ENCODE measurements around the gene TSPAN18. TPM values are rescaled to one million over a fixed set of nuclear protein-coding genes. Genes with fewer than 3 reads are reported as not detected.

Gene TSPAN18
- total RNA-seq, 1 donor, result 5.8 TPM

DNA sequence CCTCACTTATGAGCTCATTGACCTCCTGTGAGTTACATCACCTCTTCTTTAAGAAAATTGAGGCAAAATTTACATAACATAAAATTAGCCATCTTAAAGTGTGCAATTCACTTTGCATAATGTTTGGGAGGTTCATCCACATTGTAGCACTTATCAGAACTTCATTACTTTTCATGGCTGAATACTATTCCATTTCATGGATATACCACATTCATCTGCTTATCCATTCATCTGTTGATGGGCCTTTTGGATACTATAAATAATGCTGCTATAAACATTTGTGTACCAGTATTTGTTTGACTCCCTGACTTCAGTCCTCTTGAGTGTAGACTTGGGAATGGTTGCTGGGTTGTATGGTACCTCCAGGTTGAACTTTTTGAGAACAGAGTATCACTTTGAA lies 120.6 kb downstream of the TSPAN18 start:
- TF ChIP-seq, protein P1, sequence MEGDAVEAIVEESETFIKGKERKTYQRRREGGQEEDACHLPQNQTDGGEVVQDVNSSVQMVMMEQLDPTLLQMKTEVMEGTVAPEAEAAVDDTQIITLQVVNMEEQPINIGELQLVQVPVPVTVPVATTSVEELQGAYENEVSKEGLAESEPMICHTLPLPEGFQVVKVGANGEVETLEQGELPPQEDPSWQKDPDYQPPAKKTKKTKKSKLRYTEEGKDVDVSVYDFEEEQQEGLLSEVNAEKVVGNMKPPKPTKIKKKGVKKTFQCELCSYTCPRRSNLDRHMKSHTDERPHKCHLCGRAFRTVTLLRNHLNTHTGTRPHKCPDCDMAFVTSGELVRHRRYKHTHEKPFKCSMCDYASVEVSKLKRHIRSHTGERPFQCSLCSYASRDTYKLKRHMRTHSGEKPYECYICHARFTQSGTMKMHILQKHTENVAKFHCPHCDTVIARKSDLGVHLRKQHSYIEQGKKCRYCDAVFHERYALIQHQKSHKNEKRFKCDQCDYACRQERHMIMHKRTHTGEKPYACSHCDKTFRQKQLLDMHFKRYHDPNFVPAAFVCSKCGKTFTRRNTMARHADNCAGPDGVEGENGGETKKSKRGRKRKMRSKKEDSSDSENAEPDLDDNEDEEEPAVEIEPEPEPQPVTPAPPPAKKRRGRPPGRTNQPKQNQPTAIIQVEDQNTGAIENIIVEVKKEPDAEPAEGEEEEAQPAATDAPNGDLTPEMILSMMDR (IDR thresholded peaks at IDR 0.05; ENCODE audit: extremely low read depth, low read depth, low read length), result no peak
- no peaks in the 10 kb centered on the region for H3K27me3 ChIP-seq (ENCODE audit: insufficient read depth, low read length)
- H3K4me3 ChIP-seq (ENCODE audit: insufficient read depth, low read length), result no peak overlapping the region
- H3K36me3 ChIP-seq (ENCODE audit: insufficient read depth, low read length), result no peaks in the 10 kb centered on the region
- no peak for DNase-seq (ENCODE audit: insufficient read length, low spot score, missing footprints)
- peaks cover 11% of the 10 kb centered on the region for H3K4me1 ChIP-seq (ENCODE audit: insufficient read depth, low read length)
- H3K27ac ChIP-seq (ENCODE audit: low read depth, low read length), result no peak overlapping the region
- no peaks in the 10 kb centered on the region for H4K20me1 ChIP-seq (ENCODE audit: insufficient read depth, low read length)
- no peak overlapping the region for H3K4me2 ChIP-seq (ENCODE audit: insufficient read depth, low read length)
- H2AFZ ChIP-seq (ENCODE audit: low read length), result no peak overlapping the region
- H3K9me3 ChIP-seq (ENCODE audit: low read depth, low read length), result peaks cover 2% of the 10 kb centered on the region
- H3K79me2 ChIP-seq (ENCODE audit: insufficient read depth, low read length), result no peaks in the 10 kb centered on the region

DNA sequence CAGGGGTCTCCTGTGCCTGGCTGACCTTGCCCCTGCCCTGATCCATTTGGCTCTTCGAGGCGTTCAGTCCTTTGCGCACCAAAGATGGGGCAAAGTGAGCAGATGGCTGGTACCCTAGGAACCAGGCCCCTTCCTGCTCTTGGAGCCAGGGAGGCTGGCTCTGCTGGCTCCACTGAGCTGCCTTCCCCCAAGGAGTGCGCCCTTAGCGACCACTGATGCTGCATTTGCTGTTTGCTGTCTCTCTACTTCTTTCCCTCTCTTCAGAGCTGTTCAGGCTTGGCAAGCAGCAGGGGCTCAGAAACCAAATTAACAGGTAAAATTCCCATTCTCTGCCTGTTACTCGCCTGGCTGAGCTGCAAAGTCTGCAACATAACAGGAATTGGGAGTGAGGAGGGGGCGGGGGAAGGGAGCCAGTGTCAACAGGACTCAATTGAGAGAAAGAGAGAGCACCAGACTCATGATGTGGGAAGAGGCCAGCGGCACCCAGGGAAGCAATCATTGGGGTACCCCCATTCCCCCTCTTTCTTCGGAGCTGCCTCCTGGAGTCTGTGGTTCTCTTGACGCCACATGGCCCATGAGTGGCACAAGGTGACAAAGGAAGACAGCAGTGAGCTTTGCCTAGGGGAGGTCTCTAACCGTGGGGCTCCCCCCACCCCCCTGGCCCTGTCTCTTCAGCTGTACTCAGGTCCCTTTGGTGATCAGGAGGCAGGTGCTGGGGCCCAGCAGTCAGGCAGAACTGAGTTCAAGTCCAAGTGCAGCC lies 121.6 kb downstream of the TSPAN18 start:
- Histone ChIP-seq H2AFZ (ENCODE audit: low read length) (no peak overlapping the region), H3K27me3 (ENCODE audit: insufficient read depth, low read length) (no peaks in the 10 kb centered on the region), H3K4me3 (ENCODE audit: insufficient read depth, low read length) (no peak overlapping the region), H3K27ac (ENCODE audit: low read depth, low read length) (no peak overlapping the region), H3K79me2 (ENCODE audit: insufficient read depth, low read length) (no peaks in the 10 kb centered on the region), H3K36me3 (ENCODE audit: insufficient read depth, low read length) (no peaks in the 10 kb centered on the region), H3K4me1 (ENCODE audit: insufficient read depth, low read length) (peaks cover 9% of the 10 kb centered on the region), H3K9me3 (ENCODE audit: low read depth, low read length) (peaks cover 2% of the 10 kb centered on the region), H3K4me2 (ENCODE audit: insufficient read depth, low read length) (no peak overlapping the region), H4K20me1 (ENCODE audit: insufficient read depth, low read length) (no peaks in the 10 kb centered on the region)
- TF ChIP-seq, protein P1 (IDR thresholded peaks at IDR 0.05; ENCODE audit: extremely low read depth, low read depth, low read length), result no peak
- no peak for DNase-seq (ENCODE audit: insufficient read length, low spot score, missing footprints)

DNA sequence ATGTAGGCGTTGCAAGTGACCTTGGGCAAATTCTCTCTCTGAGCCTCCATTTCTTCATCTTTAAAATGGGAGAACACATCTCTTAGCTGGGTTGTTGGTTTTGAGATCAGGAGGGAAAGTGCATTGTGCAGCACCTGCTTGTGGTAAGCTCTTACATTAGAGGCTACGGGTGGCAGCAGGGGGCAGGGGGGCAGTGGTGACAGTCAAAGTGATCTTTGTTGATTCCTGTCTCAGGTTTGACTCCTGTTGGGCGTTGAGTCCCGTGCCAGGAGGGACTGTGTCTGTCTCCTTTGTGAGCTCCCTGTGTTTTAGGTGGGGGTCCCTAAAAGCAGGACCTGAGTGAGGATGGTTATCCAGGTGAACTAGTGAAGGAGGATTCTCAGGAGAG lies 122.2 kb downstream of the TSPAN18 start:
- Histone ChIP-seq H3K4me1 (ENCODE audit: insufficient read depth, low read length) (peaks cover 9% of the 10 kb centered on the region), H3K9me3 (ENCODE audit: low read depth, low read length) (peaks cover 2% of the 10 kb centered on the region), H4K20me1 (ENCODE audit: insufficient read depth, low read length) (no peaks in the 10 kb centered on the region), H3K27ac (ENCODE audit: low read depth, low read length) (no peak overlapping the region), H3K4me3 (ENCODE audit: insufficient read depth, low read length) (no peak overlapping the region), H3K27me3 (ENCODE audit: insufficient read depth, low read length) (no peaks in the 10 kb centered on the region), H2AFZ (ENCODE audit: low read length) (no peak overlapping the region), H3K79me2 (ENCODE audit: insufficient read depth, low read length) (no peaks in the 10 kb centered on the region), H3K36me3 (ENCODE audit: insufficient read depth, low read length) (no peaks in the 10 kb centered on the region), H3K4me2 (ENCODE audit: insufficient read depth, low read length) (no peak overlapping the region)
- DNase-seq (ENCODE audit: insufficient read length, low spot score, missing footprints), result no peak
- TF ChIP-seq, protein P1 (IDR thresholded peaks at IDR 0.05; ENCODE audit: extremely low read depth, low read depth, low read length), result no peak

DNA sequence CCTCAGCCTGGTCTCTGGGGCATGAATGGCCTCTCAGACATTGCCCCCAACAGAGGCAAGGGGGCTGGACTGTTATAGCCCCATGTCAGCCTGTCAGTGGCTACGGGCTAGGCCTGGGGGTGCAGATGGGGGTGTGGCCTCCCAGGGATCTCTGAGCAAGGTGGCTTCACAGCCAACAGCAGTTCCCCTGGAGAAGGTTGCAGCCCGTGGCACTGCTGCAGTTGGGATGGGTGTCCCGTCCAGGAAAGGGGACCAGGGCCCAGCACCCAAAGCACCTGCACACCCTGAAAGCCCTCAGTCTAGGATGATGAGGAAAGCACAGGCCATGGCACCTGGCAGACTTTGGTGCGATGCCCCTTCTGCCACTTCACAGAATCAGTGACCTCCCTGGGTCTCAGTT lies 122.7 kb downstream of the TSPAN18 start:
- no peaks in the 10 kb centered on the region for H3K79me2 ChIP-seq (ENCODE audit: insufficient read depth, low read length)
- no peaks in the 10 kb centered on the region for H4K20me1 ChIP-seq (ENCODE audit: insufficient read depth, low read length)
- no peak overlapping the region for H3K4me2 ChIP-seq (ENCODE audit: insufficient read depth, low read length)
- H3K9me3 ChIP-seq (ENCODE audit: low read depth, low read length), result no peaks in the 10 kb centered on the region
- H3K36me3 ChIP-seq (ENCODE audit: insufficient read depth, low read length), result no peaks in the 10 kb centered on the region
- H3K4me1 ChIP-seq (ENCODE audit: insufficient read depth, low read length), result peaks cover 11% of the 10 kb centered on the region
- no peak overlapping the region for H3K27ac ChIP-seq (ENCODE audit: low read depth, low read length)
- no peak overlapping the region for H2AFZ ChIP-seq (ENCODE audit: low read length)
- H3K4me3 ChIP-seq (ENCODE audit: insufficient read depth, low read length), result no peak overlapping the region
- no peak for DNase-seq (ENCODE audit: insufficient read length, low spot score, missing footprints)
- TF ChIP-seq, protein P1 (IDR thresholded peaks at IDR 0.05; ENCODE audit: extremely low read depth, low read depth, low read length), result no peak
- no peaks in the 10 kb centered on the region for H3K27me3 ChIP-seq (ENCODE audit: insufficient read depth, low read length)
